WTC11 (cell line): ENCODE measurements around the gene CTLA4. TPM values are rescaled to one million over a fixed set of nuclear protein-coding genes. Genes with fewer than 3 reads are reported as not detected.

ENCODE experiments used
- ATAC-seq: fragments of 200-7000 bp; cut with Tn5 transposase; 2 replicates; pipeline ENCODE4 v1.10.0; 2021; ENCODE audit warnings: mild to moderate bottlenecking, moderate library complexity
- CTCF ChIA-PET: fragments of 300-600 bp; sonication (Branson Sonifier 250); formaldehyde crosslinking; loops from one replicate; lab custom pipeline; 2021; ENCODE audit warnings: antibody characterized with exemption; lab: Charles Lee
- POLR2A ChIA-PET: fragments of 350-600 bp; sonication (Branson Sonifier 250); formaldehyde crosslinking; loops from one replicate; lab custom pipeline; 2021; ENCODE audit warnings: antibody characterized with exemption; lab: Charles Lee
- DNase-seq: peaks from one replicate; pipeline ENCODE4 v3.0.0; 2021; ENCODE audit warnings: low spot score
- H3K27ac Mint-ChIP-seq: 2 replicates; pipeline ENCODE4 v1.8.0; 2021; ENCODE audit warnings: mixed read lengths
- H3K27me3 Mint-ChIP-seq: 2 replicates; pipeline ENCODE4 v1.8.0; 2021; ENCODE audit warnings: low read depth, mild to moderate bottlenecking, moderate library complexity, mixed read lengths
- H3K36me3 Mint-ChIP-seq: 2 replicates; pipeline ENCODE4 v1.8.0; 2021; ENCODE audit warnings: mixed read lengths
- H3K4me1 Mint-ChIP-seq: 2 replicates; pipeline ENCODE4 v1.8.0; 2022; ENCODE audit warnings: mixed read lengths
- H3K4me3 Mint-ChIP-seq: 2 replicates; pipeline ENCODE4 v1.8.0; 2021; ENCODE audit warnings: mild to moderate bottlenecking, moderate library complexity, mixed read lengths
- H3K9me3 Mint-ChIP-seq: 2 replicates; pipeline ENCODE4 v1.8.0; 2021; ENCODE audit warnings: mixed read lengths
- CREM ChIP-seq: sonication (generic); formaldehyde crosslinking; IDR thresholded peaks from 2 replicates; pipeline ENCODE4 v1.8.1; 2022; ENCODE audit warnings: mild to moderate bottlenecking, missing genetic modification reagents, moderate library complexity
- E2F5 ChIP-seq: sonication (generic); formaldehyde crosslinking; IDR thresholded peaks from 2 replicates; pipeline ENCODE4 v1.8.1; 2022; ENCODE audit warnings: mild to moderate bottlenecking, moderate library complexity, missing genetic modification reagents
- EMX1 ChIP-seq: fragments of 250-450 bp; sonication (Bioruptor Pico); IDR thresholded peaks from 2 replicates; pipeline ENCODE4 v1.8.0; 2021; ENCODE audit warnings: mild to moderate bottlenecking
- JAZF1 ChIP-seq: fragments of 250-450 bp; sonication (Bioruptor Pico); IDR thresholded peaks from 2 replicates; pipeline ENCODE4 v1.9.0; 2021; ENCODE audit warnings: moderate library complexity, mild to moderate bottlenecking, inconsistent platforms
- NFE2L1 ChIP-seq: sonication (generic); formaldehyde crosslinking; IDR thresholded peaks from 2 replicates; pipeline ENCODE4 v1.8.1; 2023; ENCODE audit warnings: missing genetic modification reagents
- NFYB ChIP-seq: sonication (generic); formaldehyde crosslinking; conservative IDR thresholded peaks from 2 replicates; pipeline ENCODE4 v1.8.0; 2022; ENCODE audit warnings: low read depth, missing genetic modification reagents
- NR2C2 ChIP-seq: sonication (generic); formaldehyde crosslinking; IDR thresholded peaks from 2 replicates; pipeline ENCODE4 v1.8.0; 2022; ENCODE audit warnings: mild to moderate bottlenecking, missing genetic modification reagents
- NR3C1 ChIP-seq: sonication (generic); formaldehyde crosslinking; conservative IDR thresholded peaks from 2 replicates; pipeline ENCODE4 v1.8.1; 2023; ENCODE audit warnings: low read depth, mild to moderate bottlenecking, missing genetic modification reagents
- PRDM15 ChIP-seq: sonication (generic); formaldehyde crosslinking; IDR thresholded peaks from 2 replicates; pipeline ENCODE4 v1.8.0; 2022; ENCODE audit warnings: missing genetic modification reagents
- PREB ChIP-seq: sonication (generic); formaldehyde crosslinking; IDR thresholded peaks from 2 replicates; pipeline ENCODE4 v1.8.1; 2022; ENCODE audit warnings: mild to moderate bottlenecking, missing genetic modification reagents, moderate library complexity, borderline replicate concordance
- RELA ChIP-seq: sonication (generic); formaldehyde crosslinking; IDR thresholded peaks from 2 replicates; pipeline ENCODE4 v1.8.1; 2022; ENCODE audit warnings: missing genetic modification reagents, mild to moderate bottlenecking, borderline replicate concordance
- SMAD4 ChIP-seq: sonication (generic); formaldehyde crosslinking; IDR thresholded peaks from 2 replicates; pipeline ENCODE4 v1.8.0; 2022; ENCODE audit warnings: mild to moderate bottlenecking, missing genetic modification reagents
- USF2 ChIP-seq: sonication (generic); formaldehyde crosslinking; IDR thresholded peaks from 2 replicates; pipeline ENCODE4 v1.8.1; 2023; ENCODE audit warnings: mild to moderate bottlenecking, missing genetic modification reagents, moderate library complexity
- ZNF425 ChIP-seq: fragments of 250-450 bp; sonication (Bioruptor Pico); conservative IDR thresholded peaks from 2 replicates; pipeline ENCODE4 v1.9.0; 2021; ENCODE audit warnings: mild to moderate bottlenecking
- total RNA-seq: library from RNA; stranded (reverse); gene quantifications from 3 replicates; pipeline ENCODE4 v1.2.3, GENCODE V29; 2021
- TF ChIP-seq, protein P1 (sequence below): fragments of 250-450 bp; sonication (Bioruptor Pico); IDR thresholded peaks from 2 replicates; pipeline ENCODE4 v1.9.0; 2021; ENCODE audit warnings: moderate library complexity, mild to moderate bottlenecking, inconsistent platforms, borderline replicate concordance
- TF ChIP-seq, protein P2 (sequence below): sonication (generic); formaldehyde crosslinking; IDR thresholded peaks from 2 replicates; pipeline ENCODE4 v1.8.1; 2023; ENCODE audit warnings: mild to moderate bottlenecking, moderate library complexity, missing genetic modification reagents
- TF ChIP-seq, protein P3 (sequence below): sonication (generic); formaldehyde crosslinking; IDR thresholded peaks from 2 replicates; pipeline ENCODE4 v1.8.0; 2023; ENCODE audit warnings: mild to moderate bottlenecking, missing genetic modification reagents
- TF ChIP-seq, protein P4 (sequence below): fragments of 250-450 bp; sonication (Bioruptor Pico); IDR thresholded peaks from 2 replicates; pipeline ENCODE4 v1.9.0; 2021; ENCODE audit warnings: mild to moderate bottlenecking, borderline replicate concordance

The CTLA4 gene
- total RNA-seq, 1 experiment from 2014 or later = 0.31 TPM

GRCh38 chr2:203898657-203899056 lies 31.1 kb downstream of the CTLA4 start:
- Mint-ChIP-seq H3K4me3 (no peak overlapping the region), H3K4me1 (no peaks in the 10 kb centered on the region), H3K36me3 (peaks cover 11% of the 10 kb centered on the region), H3K27ac (no peak overlapping the region), H3K9me3 (peaks cover 17% of the 10 kb centered on the region), H3K27me3 (no peaks in the 10 kb centered on the region; the same call in 1 of the 2 replicates)
- TF ChIP-seq SMAD4 (CRISPR knock-in tag) (no peak), E2F5 (CRISPR knock-in tag) (no peak), NFE2L1 (CRISPR knock-in tag) (no peak), PREB (CRISPR knock-in tag) (no peak), PRDM15 (CRISPR knock-in tag) (no peak), JAZF1 (no peak), USF2 (CRISPR knock-in tag) (no peak), CREM (no peak), NR3C1 (CRISPR knock-in tag) (no peak), RELA (no peak), ZNF425 (CRISPR knock-in tag) (no peak), EMX1 (CRISPR knock-in tag) (no peak), NFYB (CRISPR knock-in tag) (no peak), NR2C2 (CRISPR knock-in tag) (no peak)
- TF ChIP-seq, protein P1, sequence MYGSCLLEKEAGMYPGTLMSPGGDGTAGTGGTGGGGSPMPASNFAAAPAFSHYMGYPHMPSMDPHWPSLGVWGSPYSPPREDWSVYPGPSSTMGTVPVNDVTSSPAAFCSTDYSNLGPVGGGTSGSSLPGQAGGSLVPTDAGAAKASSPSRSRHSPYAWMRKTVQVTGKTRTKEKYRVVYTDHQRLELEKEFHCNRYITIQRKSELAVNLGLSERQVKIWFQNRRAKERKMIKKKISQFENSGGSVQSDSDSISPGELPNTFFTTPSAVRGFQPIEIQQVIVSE (CRISPR knock-in tag) = no peak
- TF ChIP-seq, protein P2, sequence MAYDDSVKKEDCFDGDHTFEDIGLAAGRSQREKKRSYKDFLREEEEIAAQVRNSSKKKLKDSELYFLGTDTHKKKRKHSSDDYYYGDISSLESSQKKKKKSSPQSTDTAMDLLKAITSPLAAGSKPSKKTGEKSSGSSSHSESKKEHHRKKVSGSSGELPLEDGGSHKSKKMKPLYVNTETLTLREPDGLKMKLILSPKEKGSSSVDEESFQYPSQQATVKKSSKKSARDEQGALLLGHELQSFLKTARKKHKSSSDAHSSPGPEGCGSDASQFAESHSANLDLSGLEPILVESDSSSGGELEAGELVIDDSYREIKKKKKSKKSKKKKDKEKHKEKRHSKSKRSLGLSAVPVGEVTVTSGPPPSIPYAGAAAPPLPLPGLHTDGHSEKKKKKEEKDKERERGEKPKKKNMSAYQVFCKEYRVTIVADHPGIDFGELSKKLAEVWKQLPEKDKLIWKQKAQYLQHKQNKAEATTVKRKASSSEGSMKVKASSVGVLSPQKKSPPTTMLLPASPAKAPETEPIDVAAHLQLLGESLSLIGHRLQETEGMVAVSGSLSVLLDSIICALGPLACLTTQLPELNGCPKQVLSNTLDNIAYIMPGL (CRISPR knock-in tag) = no peak
- TF ChIP-seq, protein P3, sequence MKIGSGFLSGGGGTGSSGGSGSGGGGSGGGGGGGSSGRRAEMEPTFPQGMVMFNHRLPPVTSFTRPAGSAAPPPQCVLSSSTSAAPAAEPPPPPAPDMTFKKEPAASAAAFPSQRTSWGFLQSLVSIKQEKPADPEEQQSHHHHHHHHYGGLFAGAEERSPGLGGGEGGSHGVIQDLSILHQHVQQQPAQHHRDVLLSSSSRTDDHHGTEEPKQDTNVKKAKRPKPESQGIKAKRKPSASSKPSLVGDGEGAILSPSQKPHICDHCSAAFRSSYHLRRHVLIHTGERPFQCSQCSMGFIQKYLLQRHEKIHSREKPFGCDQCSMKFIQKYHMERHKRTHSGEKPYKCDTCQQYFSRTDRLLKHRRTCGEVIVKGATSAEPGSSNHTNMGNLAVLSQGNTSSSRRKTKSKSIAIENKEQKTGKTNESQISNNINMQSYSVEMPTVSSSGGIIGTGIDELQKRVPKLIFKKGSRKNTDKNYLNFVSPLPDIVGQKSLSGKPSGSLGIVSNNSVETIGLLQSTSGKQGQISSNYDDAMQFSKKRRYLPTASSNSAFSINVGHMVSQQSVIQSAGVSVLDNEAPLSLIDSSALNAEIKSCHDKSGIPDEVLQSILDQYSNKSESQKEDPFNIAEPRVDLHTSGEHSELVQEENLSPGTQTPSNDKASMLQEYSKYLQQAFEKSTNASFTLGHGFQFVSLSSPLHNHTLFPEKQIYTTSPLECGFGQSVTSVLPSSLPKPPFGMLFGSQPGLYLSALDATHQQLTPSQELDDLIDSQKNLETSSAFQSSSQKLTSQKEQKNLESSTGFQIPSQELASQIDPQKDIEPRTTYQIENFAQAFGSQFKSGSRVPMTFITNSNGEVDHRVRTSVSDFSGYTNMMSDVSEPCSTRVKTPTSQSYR (CRISPR knock-in tag) = no peak
- TF ChIP-seq, protein P4, sequence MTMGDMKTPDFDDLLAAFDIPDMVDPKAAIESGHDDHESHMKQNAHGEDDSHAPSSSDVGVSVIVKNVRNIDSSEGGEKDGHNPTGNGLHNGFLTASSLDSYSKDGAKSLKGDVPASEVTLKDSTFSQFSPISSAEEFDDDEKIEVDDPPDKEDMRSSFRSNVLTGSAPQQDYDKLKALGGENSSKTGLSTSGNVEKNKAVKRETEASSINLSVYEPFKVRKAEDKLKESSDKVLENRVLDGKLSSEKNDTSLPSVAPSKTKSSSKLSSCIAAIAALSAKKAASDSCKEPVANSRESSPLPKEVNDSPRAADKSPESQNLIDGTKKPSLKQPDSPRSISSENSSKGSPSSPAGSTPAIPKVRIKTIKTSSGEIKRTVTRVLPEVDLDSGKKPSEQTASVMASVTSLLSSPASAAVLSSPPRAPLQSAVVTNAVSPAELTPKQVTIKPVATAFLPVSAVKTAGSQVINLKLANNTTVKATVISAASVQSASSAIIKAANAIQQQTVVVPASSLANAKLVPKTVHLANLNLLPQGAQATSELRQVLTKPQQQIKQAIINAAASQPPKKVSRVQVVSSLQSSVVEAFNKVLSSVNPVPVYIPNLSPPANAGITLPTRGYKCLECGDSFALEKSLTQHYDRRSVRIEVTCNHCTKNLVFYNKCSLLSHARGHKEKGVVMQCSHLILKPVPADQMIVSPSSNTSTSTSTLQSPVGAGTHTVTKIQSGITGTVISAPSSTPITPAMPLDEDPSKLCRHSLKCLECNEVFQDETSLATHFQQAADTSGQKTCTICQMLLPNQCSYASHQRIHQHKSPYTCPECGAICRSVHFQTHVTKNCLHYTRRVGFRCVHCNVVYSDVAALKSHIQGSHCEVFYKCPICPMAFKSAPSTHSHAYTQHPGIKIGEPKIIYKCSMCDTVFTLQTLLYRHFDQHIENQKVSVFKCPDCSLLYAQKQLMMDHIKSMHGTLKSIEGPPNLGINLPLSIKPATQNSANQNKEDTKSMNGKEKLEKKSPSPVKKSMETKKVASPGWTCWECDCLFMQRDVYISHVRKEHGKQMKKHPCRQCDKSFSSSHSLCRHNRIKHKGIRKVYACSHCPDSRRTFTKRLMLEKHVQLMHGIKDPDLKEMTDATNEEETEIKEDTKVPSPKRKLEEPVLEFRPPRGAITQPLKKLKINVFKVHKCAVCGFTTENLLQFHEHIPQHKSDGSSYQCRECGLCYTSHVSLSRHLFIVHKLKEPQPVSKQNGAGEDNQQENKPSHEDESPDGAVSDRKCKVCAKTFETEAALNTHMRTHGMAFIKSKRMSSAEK (CRISPR knock-in tag) = no peak
- no peak for ATAC-seq
- POLR2A ChIA-PET = no interaction called here
- DNase-seq = no peak
- CTCF ChIA-PET = interaction anchor here (1.0 to 1.5 kb wide), 2 partner anchors 44 to 83 kb away, joined by 3 to 4 read pairs; no protein-coding TSS in a partner anchor
